ENCODE measurements around the gene MZF1. TPM values are rescaled to one million over a fixed set of nuclear protein-coding genes. Genes with fewer than 3 reads are reported as not detected.
A peak's percentile ranks its signal among the peaks of the same experiment; 100 is the strongest.

MZF1 gene
- total and polyA plus RNA-seq, 9 of the 15 experiments (the other 6 are each of a cell fraction or from before 2014, with no cell fraction given), result 0.31 to 29.3 (median 11.5) TPM

- Histone ChIP-seq H3K27ac (ENCODE audit: extremely low read depth, low read depth, low read length) (no peak overlapping the region), H3K36me3 (ENCODE audit: control insufficient read depth, insufficient read depth, low read length) (no peaks in the 10 kb centered on the region), H3K4me1 (replicated peaks in 1 of 2; ENCODE audit: control insufficient read depth in 2 of 2, insufficient read depth in 2 of 2, low read length in 2 of 2) (peaks cover 0 to 3% of the 10 kb centered on the region in 2 experiments; a peak in 1 of 5 replicates), H3K9ac (ENCODE audit: insufficient read depth in 1 of 2, low read depth in 2 of 2, low read length in 2 of 2) (no peak overlapping the region), H3K9me3 (replicated peaks; ENCODE audit: control insufficient read depth, insufficient read depth, low read depth, low read length) (no peaks in the 10 kb centered on the region), H3K4me3 (no peak overlapping the region), H4K20me1 (replicated peaks; ENCODE audit: control insufficient read depth, insufficient read depth, low read length) (no peaks in the 10 kb centered on the region), H3K4me2 (ENCODE audit: insufficient read depth, low read length) (no peak overlapping the region), H3K27me3 (ENCODE audit: control insufficient read depth in 2 of 2, insufficient read depth in 2 of 2, low read length in 2 of 2) (peaks cover 0 to 5% of the 10 kb centered on the region in 2 experiments; a peak in 1 of 5 replicates), H3K9me1 (ENCODE audit: control insufficient read depth, insufficient read depth, low read length) (no peaks in the 10 kb centered on the region), H2AFZ (ENCODE audit: low read depth, low read length) (no peak overlapping the region), H3K79me2 (ENCODE audit: control insufficient read depth, insufficient read depth, low read length) (no peaks in the 10 kb centered on the region)
- ATAC-seq, result no peak
- FAIRE-seq, result no peak
- WGBS (ENCODE audit: insufficient coverage, low coverage, missing lambda C conversion rate), result 4% methylated on average over 3 of the region's 3 CpGs
- DNase-seq (ENCODE audit: extremely low read depth in 1 of 4, low spot score in 3 of 4), result no peak
- no TSS peak for BruUV-seq (replicated peaks)
- intact Hi-C loops (cut with micrococcal nuclease), result no loop called here
- CTCF ChIA-PET (ENCODE audit: low intra/inter-chr PET ratio), result no interaction called here
- POLR2A ChIA-PET, result no interaction called here
- in situ Hi-C loops (cut with MboI), result no loop called here
- TF ChIP-seq C11orf30 (IDR thresholded peaks at IDR 0.05; ENCODE audit: low read depth) (peak; percentile 78), MAFG (tag; conservative IDR thresholded peaks at IDR 0.05) (peak; percentile 56; the same call in 1 of the 2 replicates), PML (IDR thresholded peaks at IDR 0.05; ENCODE audit: low read length) (no peak), DEAF1 (CRISPR knock-in tag; IDR thresholded peaks at IDR 0.05) (no peak), VEZF1 (CRISPR knock-in tag; IDR thresholded peaks at IDR 0.05) (no peak), SP1 (CRISPR knock-in tag; IDR thresholded peaks at IDR 0.05) (no peak), MCM3 (IDR thresholded peaks at IDR 0.05) (no peak), MAFK (IDR thresholded peaks at IDR 0.05; ENCODE audit: low read length) (peak; percentile 21; the same call in 1 of the 2 replicates), ELF2 (CRISPR knock-in tag; IDR thresholded peaks at IDR 0.05) (no peak), HMBOX1 (IDR thresholded peaks at IDR 0.05) (no peak), FOXP1 (CRISPR knock-in tag; IDR thresholded peaks at IDR 0.05) (no peak), SIX5 (IDR thresholded peaks at IDR 0.05; ENCODE audit: borderline replicate concordance in 1 of 2, insufficient read depth in 1 of 2, low read depth in 1 of 2, low read length in 2 of 2) (no peak), ZNF316 (IDR thresholded peaks at IDR 0.05) (peak; percentile 88), CBX3 (IDR thresholded peaks at IDR 0.05; ENCODE audit: borderline replicate concordance in 1 of 2, low read length in 2 of 2) (no peak), ZNF174 (CRISPR knock-in tag; IDR thresholded peaks at IDR 0.05) (no peak), YY1 (IDR thresholded peaks at IDR 0.05; ENCODE audit: borderline replicate concordance in 1 of 3, control insufficient read depth in 1 of 3, extremely low read depth in 1 of 3, insufficient read depth in 3 of 3, insufficient read length in 1 of 3, insufficient replicate concordance in 2 of 3, low read depth in 1 of 3, low read length in 2 of 3) (no peak), RFX7 (CRISPR knock-in tag; IDR thresholded peaks at IDR 0.05) (no peak), NR4A1 (CRISPR knock-in tag; IDR thresholded peaks at IDR 0.05) (no peak), NR4A1 (tag; IDR thresholded peaks at IDR 0.05) (no peak), NELFE (IDR thresholded peaks at IDR 0.05; ENCODE audit: insufficient read depth, insufficient read length) (no peak), KDM1A (IDR thresholded peaks at IDR 0.05) (no peak), RHOXF2B (CRISPR knock-in tag; conservative IDR thresholded peaks at IDR 0.05) (no peak), PHF20 (IDR thresholded peaks at IDR 0.05; ENCODE audit: partially characterized antibody) (no peak)
Observed at GRCh38 chr19:58529405-58529804, 43.7 kb downstream of the MZF1 start.

All from K562 (cell line).